D721Med (cell line): ENCODE results near the gene GREM2.
A peak's percentile ranks its signal among the peaks of the same experiment; 100 is the strongest.

Experiments
- DNase-seq: peaks from one replicate; pipeline ENCODE4 v3.0.0; 2011; ENCODE audit warnings: low spot score; ENCODE audit not compliant: insufficient read length
- FAIRE-seq: peaks from 2 replicates; lab custom pipeline; 2011; peaks lifted over from hg19 to GRCh38; lab: Jason Lieb, UNC
- CTCF ChIP-seq: IDR thresholded peaks from 2 replicates; pipeline ENCODE4 v1.5.1; 2012; ENCODE audit warnings: mild to moderate bottlenecking, control low read depth; ENCODE audit not compliant: insufficient read depth; ENCODE audit errors: missing control alignments

The GREM2 gene

GRCh38 chr1:240567066-240567465 lies 44.9 kb downstream of the GREM2 start:
- TF ChIP-seq CTCF = no peak
- DNase-seq = no peak
- FAIRE-seq = no peak

DNA sequence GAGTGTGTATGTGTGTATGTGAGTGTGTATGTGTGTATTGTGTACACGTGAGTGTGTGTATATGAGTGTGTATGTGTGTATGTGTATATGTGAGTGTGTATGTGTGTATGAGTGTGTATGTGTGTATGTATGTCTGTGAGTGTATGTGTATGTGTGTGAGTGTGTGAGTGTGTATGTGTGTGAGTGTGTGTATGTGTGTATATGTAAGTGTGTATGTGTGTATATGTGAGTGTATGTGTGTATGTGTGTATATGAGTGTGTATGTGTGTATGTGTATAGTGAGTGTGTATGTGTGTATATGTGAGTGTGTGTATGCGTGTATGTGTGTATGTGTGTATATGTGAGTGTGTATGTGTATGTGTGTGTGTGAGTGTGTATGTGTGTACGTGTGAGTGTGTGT lies 49.2 kb downstream of the GREM2 start:
- DNase-seq = no peak
- no peak for TF ChIP-seq CTCF
- FAIRE-seq = peak; percentile 99

GRCh38 chr1:240562111-240562590 lies 49.8 kb downstream of the GREM2 start:
- TF ChIP-seq CTCF = no peak
- no peak for FAIRE-seq
- DNase-seq = no peak

DNA sequence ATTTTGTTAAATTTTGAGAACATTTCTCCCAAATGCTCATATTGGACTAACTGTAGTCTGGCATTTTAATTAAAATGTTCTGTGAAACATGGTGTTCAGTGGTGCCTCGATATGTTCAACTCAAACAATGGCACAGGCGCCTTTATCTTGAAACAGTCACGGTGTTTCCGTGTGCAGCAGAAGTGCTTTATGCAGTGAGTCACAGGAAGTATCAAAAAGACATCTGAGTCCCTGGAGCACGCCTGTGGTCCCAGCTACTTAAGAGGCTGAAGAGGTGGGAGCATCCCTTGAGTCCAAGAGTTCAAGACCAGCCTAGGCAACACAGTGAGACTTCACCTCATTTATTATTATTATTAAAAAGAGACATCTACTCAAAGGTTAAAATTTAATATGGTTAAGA lies 52.2 kb downstream of the GREM2 start:
- DNase-seq = no peak
- FAIRE-seq = no peak
- no peak for TF ChIP-seq CTCF

GRCh38 chr1:240555524-240555923 lies 56.4 kb downstream of the GREM2 start:
- no peak for FAIRE-seq
- no peak for DNase-seq
- no peak for TF ChIP-seq CTCF

DNA sequence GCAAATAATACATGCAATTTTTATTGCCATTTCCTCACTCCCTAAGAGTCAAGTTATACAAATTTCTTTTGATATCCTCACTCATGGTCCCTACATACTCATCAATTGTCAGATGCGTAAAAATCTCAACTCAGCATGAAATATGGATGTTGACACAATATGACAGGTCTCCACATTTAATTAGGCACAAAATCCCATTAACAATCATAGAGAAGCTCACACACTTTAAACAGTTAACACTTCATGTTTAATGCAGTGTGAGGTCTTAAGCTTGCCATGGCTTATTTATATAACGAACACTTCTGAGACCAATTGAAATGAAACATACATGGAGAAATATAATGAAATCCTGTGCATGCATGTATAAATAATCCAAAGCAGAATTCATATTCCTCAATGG lies 58.6 kb downstream of the GREM2 start:
- no peak for DNase-seq
- TF ChIP-seq CTCF = no peak
- peak; percentile 95 for FAIRE-seq

DNA sequence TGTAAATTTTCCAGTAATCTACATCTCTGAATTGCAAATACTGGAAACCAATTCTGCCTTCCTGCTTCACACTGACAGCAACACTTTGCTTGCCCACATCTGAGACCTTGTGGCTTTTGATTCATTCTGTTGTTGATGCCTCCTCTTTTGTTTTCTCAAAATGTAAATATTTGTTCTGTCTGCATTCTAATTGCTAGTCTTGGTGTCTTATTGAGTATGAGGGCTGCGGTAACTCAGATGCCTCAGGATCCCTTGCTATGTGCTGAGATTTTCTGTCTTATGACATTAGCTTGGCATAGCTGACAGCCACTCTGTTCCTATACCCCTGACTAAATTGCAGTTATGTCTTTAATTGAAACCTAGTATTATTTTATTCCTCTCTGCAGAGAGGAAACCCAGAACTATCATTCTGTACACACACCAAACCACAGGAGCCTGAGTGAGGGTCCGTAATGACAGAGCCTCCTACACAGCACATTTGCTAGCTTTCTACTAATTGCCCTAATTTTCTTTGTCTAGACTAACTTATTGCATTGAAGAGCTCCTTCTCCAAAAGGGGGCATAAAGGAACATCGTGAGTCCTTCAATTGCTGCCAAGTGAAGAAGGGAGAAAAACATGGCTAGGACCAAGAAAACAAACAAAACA lies 72.1 kb downstream of the GREM2 start:
- TF ChIP-seq CTCF = no peak
- FAIRE-seq = peak; percentile 64
- DNase-seq = no peak
